Common myeloid progenitor, CD34-positive (primary cell): ENCODE results near the gene C6orf132.

Source experiments
- CTCF ChIA-PET: fragments of 350-600 bp; sonication (Branson Sonifier 250); formaldehyde crosslinking; loops from one replicate; lab custom pipeline; 2021; ENCODE audit warnings: antibody characterized with exemption; lab: Charles Lee
- POLR2A ChIA-PET: fragments of 350-600 bp; sonication (Branson Sonifier 250); formaldehyde crosslinking; loops from one replicate; lab custom pipeline; 2021; ENCODE audit warnings: antibody characterized with exemption; lab: Charles Lee
- DNase-seq, 3 donors: peaks; one replicate each; pipeline versions ENCODE4 v3.0.0 to v3.0.0-alpha.2; 2013
- H3K27ac ChIP-seq, 2 experiments: 1 replicate in 1 of 2; 2 replicates in 1 of 2; pipeline ENCODE4 v1.7.0; 2013; ENCODE audit warnings: inconsistent platforms in 2 of 2, low read length in 2 of 2, mild to moderate bottlenecking in 2 of 2, low read depth in 1 of 2, moderate library complexity in 1 of 2; ENCODE audit not compliant: severe bottlenecking in 2 of 2, insufficient read depth in 1 of 2, poor library complexity in 1 of 2
- H3K27me3 ChIP-seq, 5 experiments: replicated peaks in 2 of 5; 1 replicate in 3 of 5; 2 replicates in 2 of 5; pipeline versions ENCODE4 v1.6.1 to v1.7.0; 2013; ENCODE audit warnings: low read length in 4 of 5, mild to moderate bottlenecking in 2 of 5, moderate library complexity in 2 of 5, inconsistent platforms in 1 of 5; ENCODE audit not compliant: insufficient read depth in 5 of 5, control insufficient read depth in 4 of 5
- H3K36me3 ChIP-seq, 4 experiments: 1 replicate in 2 of 4; 2 replicates in 2 of 4; pipeline versions ENCODE4 v1.6.1 to v1.7.0; 2013; ENCODE audit warnings: low read length in 3 of 4, control low read depth in 1 of 4, mild to moderate bottlenecking in 1 of 4; ENCODE audit not compliant: control insufficient read depth in 4 of 4, insufficient read depth in 4 of 4
- H3K4me1 ChIP-seq, 4 experiments: 1 replicate in 3 of 4; 2 replicates in 1 of 4; pipeline versions ENCODE4 v1.6.1 to v1.7.1; 2013; ENCODE audit warnings: low read length in 3 of 4, mild to moderate bottlenecking in 3 of 4, control low read depth in 1 of 4, inconsistent platforms in 1 of 4, moderate library complexity in 1 of 4; ENCODE audit not compliant: control insufficient read depth in 4 of 4, insufficient read depth in 4 of 4; ENCODE audit errors: control extremely low read depth in 1 of 4
- H3K4me3 ChIP-seq, 7 experiments: 1 replicate in 4 of 7; 2 replicates in 3 of 7; pipeline versions ENCODE4 v1.5.1 to v1.7.0; 2013; ENCODE audit warnings: mild to moderate bottlenecking in 7 of 7, low read length in 6 of 7, moderate library complexity in 6 of 7, inconsistent platforms in 2 of 7, low read depth in 2 of 7, control low read depth in 1 of 7; ENCODE audit not compliant: insufficient read depth in 4 of 7, control insufficient read depth in 1 of 7; ENCODE audit errors: extremely low read depth in 1 of 7
- H3K9me3 ChIP-seq, 5 experiments: 1 replicate in 4 of 5; 2 replicates in 1 of 5; pipeline versions ENCODE4 v1.6.1 to v1.7.1; 2013; ENCODE audit warnings: low read length in 4 of 5, mild to moderate bottlenecking in 2 of 5, inconsistent platforms in 1 of 5, low read depth in 1 of 5, moderate library complexity in 1 of 5; ENCODE audit not compliant: control insufficient read depth in 4 of 5, insufficient read depth in 2 of 5; ENCODE audit errors: control extremely low read depth in 1 of 5
- WGBS: methylation state at CpG from one replicate; pipeline ENCODE4 v1.1.5; 2013; ENCODE audit not compliant: insufficient coverage; 5-methylcytosine and 5-hydroxymethylcytosine counted together

C6orf132 gene

DNA sequence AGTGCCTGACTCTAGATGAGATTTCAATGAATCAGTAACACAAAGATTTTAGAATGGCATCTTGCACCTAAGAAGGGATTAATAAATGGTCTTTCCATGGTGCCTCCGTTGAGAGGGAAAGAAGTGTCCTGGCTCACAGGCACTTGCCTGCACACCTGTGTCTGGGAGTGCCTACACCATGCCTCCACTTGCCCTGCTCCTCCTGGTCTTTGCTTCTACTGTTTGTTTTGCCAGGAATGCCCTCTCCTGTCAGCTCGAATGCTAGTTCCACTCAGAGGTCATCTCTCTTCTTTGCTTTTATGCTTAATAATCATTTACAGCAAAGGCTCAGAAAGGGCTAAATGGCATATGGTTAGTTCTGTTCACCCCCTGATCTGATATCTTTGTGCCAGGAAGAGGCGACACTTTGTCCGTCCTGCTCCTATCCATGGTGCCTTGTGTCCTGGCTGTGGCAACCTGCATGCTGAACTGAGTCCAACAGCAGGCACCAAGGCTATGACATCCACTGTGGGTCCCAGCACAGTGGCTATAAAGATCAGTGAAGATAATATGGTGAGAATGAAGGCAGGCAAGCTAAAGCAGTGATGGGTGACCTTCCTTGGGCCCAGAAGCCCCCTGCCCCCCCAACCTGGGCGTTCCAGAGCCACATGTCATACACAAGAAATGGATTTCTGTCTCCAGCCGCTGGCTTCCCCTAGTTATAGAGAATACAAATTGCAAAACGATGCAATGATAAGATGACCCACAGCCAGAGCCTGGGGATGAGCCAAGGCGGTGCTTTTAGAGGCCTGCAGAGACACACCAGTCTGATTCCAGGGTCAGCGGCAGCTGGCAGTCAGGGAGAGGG lies 1.4 kb downstream of the C6orf132 start:
- Histone ChIP-seq H3K27ac (no peak overlapping the region), H3K4me3 (no peak overlapping the region), H3K27me3 (peaks cover 0 to 26% (median 11%) of the 10 kb centered on the region in 5 experiments), H3K36me3 (no peaks in the 10 kb centered on the region), H3K9me3 (no peaks in the 10 kb centered on the region), H3K4me1 (peaks cover 0 to 40% (median 33%) of the 10 kb centered on the region in 4 experiments)
- 94% methylated on average over 8 of the region's 9 CpGs for WGBS
- no peak for DNase-seq
- ChIA-PET CTCF (no interaction called here), POLR2A (no interaction called here)

DNA sequence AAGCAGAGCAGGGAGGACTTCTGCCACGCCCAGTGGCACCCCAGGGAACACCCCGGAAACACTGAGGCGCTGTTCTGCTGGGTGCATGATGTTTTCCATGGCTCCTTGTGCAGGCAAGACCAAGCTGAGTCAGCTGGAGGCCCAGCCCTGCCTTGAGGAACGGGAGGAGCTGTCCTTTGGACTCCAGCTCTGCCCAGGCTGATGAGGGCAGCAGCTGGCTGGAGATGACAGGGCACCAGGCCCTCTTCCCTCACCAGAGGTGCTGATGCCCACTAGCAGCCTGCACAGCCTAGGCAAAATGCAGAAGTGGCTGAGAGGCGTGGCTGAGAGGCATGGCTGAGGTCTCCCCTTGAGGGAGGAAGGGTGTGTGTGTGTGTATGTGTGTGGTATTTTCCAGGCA lies 2.4 kb downstream of the C6orf132 start:
- Histone ChIP-seq H3K27ac (no peak overlapping the region), H3K27me3 (peaks cover 0 to 26% (median 11%) of the 10 kb centered on the region in 5 experiments), H3K36me3 (no peaks in the 10 kb centered on the region), H3K4me1 (peaks cover 0 to 40% (median 33%) of the 10 kb centered on the region in 4 experiments), H3K9me3 (no peaks in the 10 kb centered on the region), H3K4me3 (no peak overlapping the region)
- ChIA-PET POLR2A (no interaction called here), CTCF (interaction anchor here (0.9 to 3.9 kb wide), 4 partner anchors 8 to 44 kb away, joined by 3 to 23 read pairs (median 5); no protein-coding TSS in a partner anchor)
- 62% methylated on average over 5 of the region's 5 CpGs for WGBS
- DNase-seq: peak; percentile 69 to 86 (median 84)

- Histone ChIP-seq H3K27me3 (peaks cover 0 to 24% (median 13%) of the 10 kb centered on the region in 5 experiments), H3K36me3 (no peaks in the 10 kb centered on the region), H3K4me1 (peaks cover 0 to 40% (median 33%) of the 10 kb centered on the region in 4 experiments), H3K27ac (no peak overlapping the region), H3K9me3 (no peaks in the 10 kb centered on the region), H3K4me3 (no peak overlapping the region)
- no peak for DNase-seq
- ChIA-PET CTCF (interaction anchor here (0.9 to 3.9 kb wide), 4 partner anchors 9 to 43 kb away, joined by 3 to 23 read pairs (median 5); no protein-coding TSS in a partner anchor), POLR2A (interaction anchor here (0.6 kb wide), 2 partner anchors 731 to 1229 kb away, joined by 3 read pairs; no protein-coding TSS in a partner anchor)
- 94% methylated on average over 5 of the region's 9 CpGs for WGBS
Observed at GRCh38 chr6:42138630-42139619, 3.5 kb downstream of the C6orf132 start.

DNA sequence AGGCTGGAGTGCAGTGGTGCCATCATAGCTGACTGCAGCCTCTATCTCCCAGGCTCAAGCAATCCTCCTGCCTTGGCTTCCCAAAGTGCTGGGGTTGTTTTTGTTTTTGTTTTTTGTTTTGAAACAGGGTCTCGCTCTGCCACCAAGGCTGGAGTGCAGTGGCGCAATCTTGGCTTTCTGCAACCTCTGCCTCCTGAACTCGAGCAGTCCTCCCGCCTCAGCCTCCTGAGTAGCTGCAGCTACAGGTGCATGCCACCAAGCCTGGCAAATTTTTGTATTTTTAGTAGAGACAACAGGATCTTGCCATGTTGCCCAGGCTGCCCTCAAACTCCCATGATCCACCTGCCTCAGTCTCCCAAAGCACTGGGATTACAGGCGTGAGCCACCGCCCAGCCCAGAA lies 4.2 kb downstream of the C6orf132 start:
- DNase-seq: no peak
- peaks cover 0 to 40% (median 33%) of the 10 kb centered on the region in 4 experiments for H3K4me1 ChIP-seq
- peaks cover 0 to 18% (median 10%) of the 10 kb centered on the region in 5 experiments for H3K27me3 ChIP-seq
- ChIA-PET CTCF (interaction anchor here (1.5 to 3.9 kb wide), 6 partner anchors 9 to 34 kb away, joined by 6 to 23 read pairs (median 7); no protein-coding TSS in a partner anchor), POLR2A (interaction anchor here (0.6 kb wide), 1 partner anchor 1229 kb away, joined by 3 read pairs; no protein-coding TSS in a partner anchor)
- H3K27ac ChIP-seq: no peak overlapping the region
- no peak overlapping the region for H3K4me3 ChIP-seq
- no peaks in the 10 kb centered on the region for H3K9me3 ChIP-seq
- 98% methylated on average over 6 of the region's 6 CpGs for WGBS
- H3K36me3 ChIP-seq: no peaks in the 10 kb centered on the region

GRCh38 chr6:42137194-42137753 lies 5.1 kb downstream of the C6orf132 start:
- H3K4me3 ChIP-seq: peak overlapping the region in 3 of 7 experiments; percentile 42 to 71 (median 45)
- peaks cover 0 to 33% (median 26%) of the 10 kb centered on the region in 4 experiments for H3K4me1 ChIP-seq
- ChIA-PET POLR2A (interaction anchor here (0.8 kb wide), 1 partner anchor 10 kb away, joined by 3 read pairs; no protein-coding TSS in a partner anchor), CTCF (interaction anchor here (0.9 to 3.9 kb wide), 19 partner anchors 9 to 350 kb away, joined by 3 to 23 read pairs (median 4); partner anchors contain the start of gene TOMM6)
- peak overlapping the region in 1 of 2 experiments; percentile 62 for H3K27ac ChIP-seq
- H3K36me3 ChIP-seq: no peaks in the 10 kb centered on the region
- H3K9me3 ChIP-seq: no peaks in the 10 kb centered on the region
- H3K27me3 ChIP-seq: peaks cover 0 to 9% (median 6%) of the 10 kb centered on the region in 5 experiments
- WGBS: 97% methylated on average over 6 of the region's 7 CpGs
- no peak for DNase-seq
